Measurements from ENCODE around the gene ZFP36L2.

Gene ZFP36L2

GRCh38 chr2:43274721-43275120 lies 48.3 kb upstream of the ZFP36L2 start:
- no peaks in the 10 kb centered on the region for H3K9me3 ChIP-seq (ENCODE audit: control insufficient read depth, insufficient read depth, low read depth, low read length)
- TF ChIP-seq ZNF133 (tag by site-specific recombination; IDR thresholded peaks at IDR 0.05) (no peak), YY2 (tag by site-specific recombination; IDR thresholded peaks at IDR 0.05) (no peak), EGR2 (tag by site-specific recombination; IDR thresholded peaks at IDR 0.05; ENCODE audit: low read depth) (no peak), ZNF701 (tag by site-specific recombination; IDR thresholded peaks at IDR 0.05) (no peak), ZNF416 (tag by site-specific recombination; IDR thresholded peaks at IDR 0.05) (no peak), ZBTB6 (tag by site-specific recombination; IDR thresholded peaks at IDR 0.05) (no peak), OSR2 (tag by site-specific recombination; IDR thresholded peaks at IDR 0.05) (no peak), ZNF639 (tag by site-specific recombination; IDR thresholded peaks at IDR 0.05) (no peak), ZNF610 (tag by site-specific recombination; IDR thresholded peaks at IDR 0.05; ENCODE audit: borderline replicate concordance) (no peak), ZNF777 (tag by site-specific recombination; IDR thresholded peaks at IDR 0.05; ENCODE audit: borderline replicate concordance) (no peak), ZNF530 (tag by site-specific recombination; IDR thresholded peaks at IDR 0.05; ENCODE audit: low read depth) (no peak), ZNF837 (tag by site-specific recombination; IDR thresholded peaks at IDR 0.05) (no peak), PRDM10 (tag by site-specific recombination; IDR thresholded peaks at IDR 0.05) (no peak)
- TF ChIP-seq, protein P1, sequence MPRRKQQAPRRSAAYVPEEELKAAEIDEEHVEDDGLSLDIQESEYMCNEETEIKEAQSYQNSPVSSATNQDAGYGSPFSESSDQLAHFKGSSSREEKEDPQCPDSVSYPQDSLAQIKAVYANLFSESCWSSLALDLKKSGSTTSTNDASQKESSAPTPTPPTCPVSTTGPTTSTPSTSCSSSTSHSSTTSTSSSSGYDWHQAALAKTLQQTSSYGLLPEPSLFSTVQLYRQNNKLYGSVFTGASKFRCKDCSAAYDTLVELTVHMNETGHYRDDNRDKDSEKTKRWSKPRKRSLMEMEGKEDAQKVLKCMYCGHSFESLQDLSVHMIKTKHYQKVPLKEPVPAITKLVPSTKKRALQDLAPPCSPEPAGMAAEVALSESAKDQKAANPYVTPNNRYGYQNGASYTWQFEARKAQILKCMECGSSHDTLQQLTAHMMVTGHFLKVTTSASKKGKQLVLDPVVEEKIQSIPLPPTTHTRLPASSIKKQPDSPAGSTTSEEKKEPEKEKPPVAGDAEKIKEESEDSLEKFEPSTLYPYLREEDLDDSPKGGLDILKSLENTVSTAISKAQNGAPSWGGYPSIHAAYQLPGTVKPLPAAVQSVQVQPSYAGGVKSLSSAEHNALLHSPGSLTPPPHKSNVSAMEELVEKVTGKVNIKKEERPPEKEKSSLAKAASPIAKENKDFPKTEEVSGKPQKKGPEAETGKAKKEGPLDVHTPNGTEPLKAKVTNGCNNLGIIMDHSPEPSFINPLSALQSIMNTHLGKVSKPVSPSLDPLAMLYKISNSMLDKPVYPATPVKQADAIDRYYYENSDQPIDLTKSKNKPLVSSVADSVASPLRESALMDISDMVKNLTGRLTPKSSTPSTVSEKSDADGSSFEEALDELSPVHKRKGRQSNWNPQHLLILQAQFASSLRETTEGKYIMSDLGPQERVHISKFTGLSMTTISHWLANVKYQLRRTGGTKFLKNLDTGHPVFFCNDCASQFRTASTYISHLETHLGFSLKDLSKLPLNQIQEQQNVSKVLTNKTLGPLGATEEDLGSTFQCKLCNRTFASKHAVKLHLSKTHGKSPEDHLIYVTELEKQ (tag by site-specific recombination; IDR thresholded peaks at IDR 0.05; ENCODE audit: borderline replicate concordance) = no peak
- TF ChIP-seq, protein P2, sequence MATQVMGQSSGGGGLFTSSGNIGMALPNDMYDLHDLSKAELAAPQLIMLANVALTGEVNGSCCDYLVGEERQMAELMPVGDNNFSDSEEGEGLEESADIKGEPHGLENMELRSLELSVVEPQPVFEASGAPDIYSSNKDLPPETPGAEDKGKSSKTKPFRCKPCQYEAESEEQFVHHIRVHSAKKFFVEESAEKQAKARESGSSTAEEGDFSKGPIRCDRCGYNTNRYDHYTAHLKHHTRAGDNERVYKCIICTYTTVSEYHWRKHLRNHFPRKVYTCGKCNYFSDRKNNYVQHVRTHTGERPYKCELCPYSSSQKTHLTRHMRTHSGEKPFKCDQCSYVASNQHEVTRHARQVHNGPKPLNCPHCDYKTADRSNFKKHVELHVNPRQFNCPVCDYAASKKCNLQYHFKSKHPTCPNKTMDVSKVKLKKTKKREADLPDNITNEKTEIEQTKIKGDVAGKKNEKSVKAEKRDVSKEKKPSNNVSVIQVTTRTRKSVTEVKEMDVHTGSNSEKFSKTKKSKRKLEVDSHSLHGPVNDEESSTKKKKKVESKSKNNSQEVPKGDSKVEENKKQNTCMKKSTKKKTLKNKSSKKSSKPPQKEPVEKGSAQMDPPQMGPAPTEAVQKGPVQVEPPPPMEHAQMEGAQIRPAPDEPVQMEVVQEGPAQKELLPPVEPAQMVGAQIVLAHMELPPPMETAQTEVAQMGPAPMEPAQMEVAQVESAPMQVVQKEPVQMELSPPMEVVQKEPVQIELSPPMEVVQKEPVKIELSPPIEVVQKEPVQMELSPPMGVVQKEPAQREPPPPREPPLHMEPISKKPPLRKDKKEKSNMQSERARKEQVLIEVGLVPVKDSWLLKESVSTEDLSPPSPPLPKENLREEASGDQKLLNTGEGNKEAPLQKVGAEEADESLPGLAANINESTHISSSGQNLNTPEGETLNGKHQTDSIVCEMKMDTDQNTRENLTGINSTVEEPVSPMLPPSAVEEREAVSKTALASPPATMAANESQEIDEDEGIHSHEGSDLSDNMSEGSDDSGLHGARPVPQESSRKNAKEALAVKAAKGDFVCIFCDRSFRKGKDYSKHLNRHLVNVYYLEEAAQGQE (tag by site-specific recombination; IDR thresholded peaks at IDR 0.05) = no peak
- TF ChIP-seq, protein P3, sequence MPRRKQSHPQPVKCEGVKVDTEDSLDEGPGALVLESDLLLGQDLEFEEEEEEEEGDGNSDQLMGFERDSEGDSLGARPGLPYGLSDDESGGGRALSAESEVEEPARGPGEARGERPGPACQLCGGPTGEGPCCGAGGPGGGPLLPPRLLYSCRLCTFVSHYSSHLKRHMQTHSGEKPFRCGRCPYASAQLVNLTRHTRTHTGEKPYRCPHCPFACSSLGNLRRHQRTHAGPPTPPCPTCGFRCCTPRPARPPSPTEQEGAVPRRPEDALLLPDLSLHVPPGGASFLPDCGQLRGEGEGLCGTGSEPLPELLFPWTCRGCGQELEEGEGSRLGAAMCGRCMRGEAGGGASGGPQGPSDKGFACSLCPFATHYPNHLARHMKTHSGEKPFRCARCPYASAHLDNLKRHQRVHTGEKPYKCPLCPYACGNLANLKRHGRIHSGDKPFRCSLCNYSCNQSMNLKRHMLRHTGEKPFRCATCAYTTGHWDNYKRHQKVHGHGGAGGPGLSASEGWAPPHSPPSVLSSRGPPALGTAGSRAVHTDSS (tag by site-specific recombination; IDR thresholded peaks at IDR 0.05) = no peak
- ChIA-PET CTCF (no interaction called here), POLR2A (no interaction called here)
- H3K36me3 ChIP-seq (ENCODE audit: control insufficient read depth in 2 of 2, insufficient read depth in 1 of 2, low read length in 2 of 2) = peaks cover 0 to 4% of the 10 kb centered on the region in 2 experiments; a peak in 2 of 3 replicates
- no peaks in the 10 kb centered on the region for H3K4me1 ChIP-seq (ENCODE audit: control insufficient read depth, insufficient read depth, low read length)
- no peak overlapping the region for H3K4me3 ChIP-seq (ENCODE audit: low read depth, low read length)
- H3K27ac ChIP-seq (ENCODE audit: extremely low read depth, low read depth, low read length) = no peak overlapping the region
